ENCODE results near the gene EDN3.

The EDN3 gene

GRCh38 chr20:59308493-59309201, 8.2 kb downstream of the EDN3 start:
- no peak for DNase-seq (ENCODE audit: low spot score)

GRCh38 chr20:59309218-59309617, 8.8 kb downstream of the EDN3 start:
- no peak for DNase-seq (ENCODE audit: low spot score)

DNA sequence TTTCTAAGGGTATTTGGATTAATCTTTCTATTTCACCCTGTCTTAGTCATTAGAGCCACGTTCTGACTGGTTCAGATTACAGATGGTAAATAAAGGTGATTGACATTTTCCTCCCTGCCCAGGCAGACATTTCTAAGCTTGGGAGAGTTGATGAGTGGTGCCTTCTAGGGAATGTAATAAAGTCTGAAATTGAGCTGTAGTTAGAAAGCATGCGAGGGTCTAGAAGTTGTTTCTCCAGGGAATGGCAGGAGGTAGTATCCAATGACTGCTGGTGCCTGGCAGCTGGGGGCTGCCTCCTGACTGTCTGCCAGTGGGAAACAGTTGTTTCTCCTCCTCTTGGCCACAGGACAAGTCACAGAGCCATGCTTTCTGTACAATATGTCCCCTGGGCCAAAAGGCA, 14.6 kb downstream of the EDN3 start:
- DNase-seq (ENCODE audit: low spot score) = no peak

GRCh38 chr20:59316911-59317731, 16.7 kb downstream of the EDN3 start:
- DNase-seq (ENCODE audit: low spot score) = no peak

DNA sequence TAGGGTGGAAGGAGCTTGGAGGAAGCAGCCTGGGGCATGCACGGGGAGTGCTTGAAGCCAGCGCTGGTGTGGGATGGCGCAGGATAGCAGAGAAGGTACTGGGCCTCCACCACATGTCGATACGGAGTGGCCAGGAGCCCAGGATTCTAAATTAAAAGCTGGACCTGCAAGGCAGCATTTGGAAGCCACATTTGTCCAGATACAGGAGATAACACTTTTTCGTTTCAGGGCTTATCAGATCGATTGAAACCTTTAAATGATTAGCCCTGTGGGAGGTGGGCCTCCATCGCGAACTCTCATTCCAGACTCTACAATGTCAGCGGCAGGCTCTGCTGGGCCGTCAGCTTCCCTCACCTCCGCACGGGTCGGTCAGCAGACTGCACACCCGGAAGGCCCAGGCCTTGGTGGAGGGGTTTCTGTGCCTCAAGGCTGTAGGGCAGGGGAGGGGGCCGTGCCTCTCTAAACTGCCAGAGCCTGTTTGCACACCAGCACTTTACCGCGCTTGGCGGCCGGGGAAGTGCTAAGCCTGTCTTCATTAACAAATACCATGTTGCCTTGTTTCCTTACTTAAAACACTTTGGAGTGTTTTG, 17.9 kb downstream of the EDN3 start:
- no peak for DNase-seq (ENCODE audit: low spot score)

- no peak for DNase-seq (ENCODE audit: low spot score)
Observed at GRCh38 chr20:59318803-59319202, 18.4 kb downstream of the EDN3 start.

- DNase-seq (ENCODE audit: low spot score) = no peak
Observed at GRCh38 chr20:59320426-59320825, 20.0 kb downstream of the EDN3 start.

DNA sequence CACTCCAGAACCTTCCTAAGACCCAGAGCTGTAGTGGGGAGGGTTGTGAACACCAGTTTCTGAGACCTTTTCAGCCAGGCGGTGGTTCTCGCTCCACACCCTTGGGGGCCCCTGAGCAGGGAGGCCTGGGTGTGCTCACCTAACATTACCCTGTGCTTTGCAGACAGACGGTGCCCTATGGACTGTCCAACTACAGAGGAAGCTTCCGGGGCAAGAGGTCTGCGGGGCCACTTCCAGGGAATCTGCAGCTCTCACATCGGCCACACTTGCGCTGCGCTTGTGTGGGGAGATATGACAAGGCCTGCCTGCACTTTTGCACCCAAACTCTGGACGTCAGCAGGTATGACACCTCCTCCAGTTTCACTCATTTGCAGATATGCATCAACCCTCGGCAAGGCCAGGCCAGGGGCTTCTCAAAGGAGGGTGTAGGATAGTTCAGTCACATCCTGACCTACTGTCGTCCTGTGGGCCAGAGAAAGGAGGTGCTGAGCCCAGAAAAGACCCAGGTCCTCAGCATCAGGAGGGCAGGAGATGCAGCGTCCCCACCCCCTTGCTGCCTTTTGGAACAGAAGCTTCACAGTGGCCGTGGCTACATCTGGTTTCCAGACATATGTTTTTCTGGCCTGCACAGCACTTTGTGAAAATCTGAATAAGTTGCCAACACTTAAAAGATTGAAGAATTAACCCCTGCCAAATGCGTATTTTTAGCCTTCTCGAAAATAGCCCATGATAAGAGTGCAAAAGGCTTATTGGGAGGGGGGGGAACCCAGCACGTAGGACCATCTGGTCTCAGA, 20.6 kb downstream of the EDN3 start:
- DNase-seq (ENCODE audit: low spot score) = no peak

DNA sequence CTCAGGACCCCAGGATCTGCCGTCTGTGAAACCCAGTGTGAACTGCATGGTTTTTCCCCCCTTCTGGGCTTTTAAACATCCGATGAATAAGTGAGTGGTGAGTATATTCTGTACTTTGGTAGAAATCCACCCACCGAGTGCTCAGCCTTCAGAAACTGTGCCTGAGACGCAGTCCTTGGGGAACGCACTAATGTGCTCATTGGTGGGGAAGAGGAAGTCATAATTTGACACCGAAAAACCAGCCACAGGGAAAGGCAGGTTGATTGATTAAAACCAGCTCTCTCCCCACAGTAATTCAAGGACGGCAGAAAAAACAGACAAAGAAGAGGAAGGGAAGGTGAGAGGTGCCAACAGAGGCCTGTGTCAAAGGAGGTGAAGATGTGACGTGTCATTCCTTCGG, 21.7 kb downstream of the EDN3 start:
- DNase-seq (ENCODE audit: low spot score) = no peak

DNA sequence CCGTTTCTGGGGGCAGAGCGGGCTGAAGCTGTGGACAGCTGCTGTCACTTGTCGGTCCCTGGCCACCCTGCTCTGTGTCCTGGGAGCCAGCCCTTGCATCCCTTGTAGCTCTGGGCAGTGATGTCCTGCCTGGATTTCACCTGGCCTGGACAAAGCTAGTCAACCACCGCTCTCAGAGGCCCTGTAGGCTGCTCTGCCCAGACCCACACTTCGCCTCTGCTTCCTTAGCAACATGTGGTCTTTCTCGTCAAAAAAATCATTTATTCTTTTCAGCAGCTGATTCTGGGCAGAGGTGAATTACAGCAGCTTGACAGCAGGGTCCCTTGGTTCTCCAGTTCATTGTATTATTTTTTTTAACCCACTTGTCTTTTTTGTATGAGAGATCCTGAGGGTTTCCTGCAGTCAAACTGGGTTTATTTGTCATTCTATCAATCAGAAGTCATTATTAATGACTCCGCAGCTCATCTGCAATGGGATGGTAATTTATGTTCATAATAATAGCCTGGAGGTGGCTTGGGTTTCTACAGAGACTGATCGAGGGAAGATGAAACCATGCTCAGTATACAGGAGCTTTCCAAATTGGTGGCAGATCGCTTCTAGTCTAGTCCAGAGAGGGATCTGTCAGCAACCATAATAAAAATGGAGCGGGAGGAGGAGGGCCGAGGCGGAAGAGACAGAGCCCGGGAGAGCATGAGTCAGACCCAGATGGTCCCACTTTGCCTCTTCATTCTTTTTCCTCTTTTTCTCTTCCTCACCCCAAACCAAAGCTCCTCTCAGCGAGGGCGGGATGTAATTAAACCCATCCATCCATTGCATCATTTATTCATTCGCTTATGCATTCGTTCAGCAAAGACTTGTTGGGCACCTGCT, 22.4 kb downstream of the EDN3 start:
- DNase-seq (ENCODE audit: low spot score) = no peak

- no peak for DNase-seq (ENCODE audit: low spot score)
Observed at GRCh38 chr20:59323731-59324130, 23.3 kb downstream of the EDN3 start.

GRCh38 chr20:59324521-59325141, 24.2 kb downstream of the EDN3 start:
- no peak for DNase-seq (ENCODE audit: low spot score)

DNA sequence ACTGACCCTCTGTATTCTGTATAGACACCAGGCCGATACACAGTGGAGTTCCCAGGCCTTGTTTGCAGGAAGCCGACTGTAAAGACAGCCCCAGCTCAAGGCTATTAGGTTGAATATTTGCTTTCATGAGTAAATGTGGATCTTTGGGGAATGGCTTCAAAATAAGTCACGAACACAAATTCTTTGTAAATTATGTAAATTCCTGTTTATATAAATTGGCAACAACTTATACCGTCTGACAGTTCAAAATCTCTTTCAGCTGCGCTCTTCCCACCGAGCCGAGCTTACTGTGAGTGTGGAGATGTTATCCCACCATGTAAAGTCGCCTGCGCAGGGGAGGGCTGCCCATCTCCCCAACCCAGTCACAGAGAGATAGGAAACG, 24.7 kb downstream of the EDN3 start:
- no peak for DNase-seq (ENCODE audit: low spot score)

DNA sequence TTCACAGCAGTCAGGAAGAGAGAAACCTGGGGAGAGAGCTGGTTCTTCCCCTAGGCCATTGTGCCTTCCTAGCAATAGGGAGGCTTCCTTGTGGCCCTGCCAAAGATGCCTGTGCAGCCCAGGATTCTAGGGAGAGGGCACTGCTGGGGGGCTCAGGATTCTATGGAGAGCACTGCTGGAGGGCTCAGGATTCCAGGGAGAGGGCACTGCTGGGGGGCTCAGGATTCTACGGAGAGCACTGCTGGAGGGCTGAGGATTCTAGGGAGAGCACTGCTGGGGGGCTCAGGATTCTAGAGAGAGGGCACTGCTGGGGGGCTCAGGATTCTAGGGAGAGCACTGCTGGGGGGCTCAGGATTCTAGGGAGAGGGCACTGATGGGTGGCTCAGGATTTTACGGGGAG, 25.8 kb downstream of the EDN3 start:
- no peak for DNase-seq (ENCODE audit: low spot score)

DNA sequence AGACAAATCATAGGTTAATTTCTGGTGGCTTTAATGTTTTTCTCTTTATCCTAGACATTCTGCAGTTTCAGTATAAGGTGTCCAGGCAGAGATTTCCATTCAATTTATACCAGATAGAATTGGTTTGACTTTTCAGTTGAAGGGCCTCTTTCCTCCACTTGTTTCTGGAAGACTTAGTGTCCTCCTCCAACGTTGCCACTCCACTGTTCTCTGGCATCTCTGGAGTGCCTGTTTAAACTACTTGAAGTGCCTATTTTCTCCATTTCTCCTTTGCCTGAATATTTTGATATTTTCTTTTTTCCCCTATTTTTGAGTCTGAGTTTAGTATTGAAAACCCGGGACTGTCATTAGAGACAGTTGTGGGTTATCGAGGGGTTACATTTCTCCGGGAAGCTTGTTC, 27.7 kb downstream of the EDN3 start:
- no peak for DNase-seq (ENCODE audit: low spot score)

- no peak for DNase-seq (ENCODE audit: low spot score)
Observed at GRCh38 chr20:59331721-59332329, 31.4 kb downstream of the EDN3 start.

DNA sequence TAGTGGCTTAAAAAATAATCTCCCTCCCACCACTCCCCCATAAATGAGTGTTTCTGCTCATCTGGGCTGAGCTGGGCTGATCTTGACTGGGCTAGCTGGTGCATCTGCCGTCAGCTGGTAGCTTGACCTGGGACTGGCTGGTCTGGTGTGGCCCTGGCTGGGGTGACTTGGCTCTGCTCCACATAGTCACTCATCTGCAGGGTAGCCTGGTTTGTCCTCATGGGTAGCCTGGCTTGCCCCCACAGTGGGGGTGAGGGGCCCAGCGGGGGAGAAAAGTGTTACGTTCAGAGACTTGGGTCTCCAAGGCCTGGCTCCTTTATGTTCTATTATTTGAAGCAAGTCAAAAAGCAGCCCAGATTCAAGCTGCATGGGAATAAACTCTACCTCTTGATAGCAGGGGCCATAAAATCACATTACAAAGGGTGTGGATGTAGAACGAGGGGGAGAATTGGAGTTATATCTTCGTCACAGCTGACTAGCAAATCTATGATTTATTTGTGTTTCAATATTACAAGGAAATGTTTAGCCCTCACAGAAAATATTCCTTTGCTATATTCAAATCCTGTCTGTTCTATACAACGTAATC, 32.9 kb downstream of the EDN3 start:
- no peak for DNase-seq (ENCODE audit: low spot score)

DNA sequence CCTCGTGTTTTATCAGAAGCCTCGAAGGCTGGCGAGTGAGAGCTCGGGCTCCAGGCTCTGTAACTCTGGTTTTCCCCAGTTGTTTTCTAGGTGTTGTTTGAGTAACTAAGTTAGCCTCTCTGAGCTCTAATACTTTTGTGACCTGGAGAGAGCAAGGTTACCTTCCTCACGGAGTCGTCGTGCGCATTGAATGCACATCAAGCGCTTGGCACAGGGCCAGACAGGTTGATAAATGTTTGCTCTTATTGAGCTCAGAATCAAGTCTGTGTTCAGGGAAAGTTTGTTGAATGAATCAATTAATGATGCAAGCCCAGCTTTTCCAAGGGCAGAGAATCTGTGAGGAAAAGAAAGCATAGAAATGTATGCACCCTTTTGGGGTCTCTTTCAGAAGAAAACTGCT, 33.5 kb downstream of the EDN3 start:
- DNase-seq (ENCODE audit: low spot score) = no peak

GRCh38 chr20:59334651-59335300, 34.4 kb downstream of the EDN3 start:
- DNase-seq (ENCODE audit: low spot score) = no peak

GRCh38 chr20:59335377-59335776, 35.0 kb downstream of the EDN3 start:
- DNase-seq (ENCODE audit: low spot score) = no peak

All from D341Med (cell line).